IMR-90 (cell line): ENCODE measurements around the gene CAND1.

Experiments
- CEBPB ChIP-seq: IDR thresholded peaks from 2 replicates; pipeline ENCODE4 v1.6.1; 2012; ENCODE audit warnings: low read depth, low read length, improper control_type of control experiment
- CHD1 ChIP-seq: IDR thresholded peaks from 2 replicates; pipeline ENCODE4 v1.6.1; 2012; ENCODE audit warnings: low read depth, low read length, improper control_type of control experiment
- FOS ChIP-seq: fragments of 150-350 bp; IDR thresholded peaks from 2 replicates; pipeline ENCODE4 v1.6.1; 2016; ENCODE audit warnings: low read depth, low read length
- MAFK ChIP-seq: IDR thresholded peaks from 2 replicates; pipeline ENCODE4 v1.6.1; 2012; ENCODE audit warnings: low read depth, low read length, improper control_type of control experiment
- MAZ ChIP-seq: IDR thresholded peaks from 2 replicates; pipeline ENCODE4 v1.6.1; 2012; ENCODE audit warnings: low read depth, mild to moderate bottlenecking, low read length, improper control_type of control experiment, moderate library complexity, borderline replicate concordance
- MXI1 ChIP-seq: IDR thresholded peaks from 2 replicates; pipeline ENCODE4 v1.6.1; 2012; ENCODE audit warnings: low read depth, mild to moderate bottlenecking, low read length, moderate library complexity, borderline replicate concordance
- NFE2L2 ChIP-seq: fragments of 150-350 bp; IDR thresholded peaks from 2 replicates; pipeline ENCODE4 v1.6.1; 2016; ENCODE audit warnings: low read depth, mild to moderate bottlenecking, low read length
- POLR2A ChIP-seq: IDR thresholded peaks from 2 replicates; pipeline ENCODE4 v1.6.1; 2012; ENCODE audit warnings: mild to moderate bottlenecking, low read depth, low read length
- RAD21 ChIP-seq: IDR thresholded peaks from 2 replicates; pipeline ENCODE4 v1.6.1; 2012; ENCODE audit warnings: low read length, improper control_type of control experiment
- RCOR1 ChIP-seq: IDR thresholded peaks from 2 replicates; pipeline ENCODE4 v1.6.1; 2012; ENCODE audit warnings: mild to moderate bottlenecking, low read length, improper control_type of control experiment; ENCODE audit not compliant: insufficient replicate concordance
- SMC3 ChIP-seq: fragments of 150-350 bp; IDR thresholded peaks from 2 replicates; pipeline ENCODE4 v1.6.1; 2016; ENCODE audit warnings: low read depth, mild to moderate bottlenecking, antibody characterized with exemption, low read length, moderate library complexity
- TF ChIP-seq, protein P1 (sequence below): conservative IDR thresholded peaks from 2 replicates; pipeline ENCODE4 v1.5.1; 2012; ENCODE audit warnings: mild to moderate bottlenecking, low read depth, low read length, improper control_type of control experiment
- TF ChIP-seq, protein P2 (sequence below): fragments of 150-350 bp; IDR thresholded peaks from 2 replicates; pipeline ENCODE4 v1.6.1; 2017; ENCODE audit warnings: mild to moderate bottlenecking, antibody characterized with exemption, low read length, low read depth

DNA sequence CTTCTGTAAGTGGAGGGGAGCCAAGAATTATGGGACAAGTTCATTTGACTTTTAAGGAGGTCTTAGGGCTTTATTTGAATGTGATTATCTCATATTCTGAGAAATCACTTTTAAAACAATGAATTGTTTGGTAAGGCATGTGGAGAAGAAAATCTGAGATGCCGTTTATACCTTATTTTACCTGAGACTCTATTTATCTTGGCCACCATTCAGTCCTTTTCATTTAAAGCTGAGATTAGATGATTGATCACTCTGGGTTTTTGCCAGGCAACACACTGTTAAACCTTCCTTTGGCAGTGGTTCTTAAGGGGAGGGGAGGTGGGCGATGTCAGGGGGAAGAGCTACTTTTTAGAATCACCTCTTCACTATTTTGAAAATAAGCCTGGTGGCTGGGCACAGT is 11.4 kb downstream of the CAND1 start:
- TF ChIP-seq POLR2A (no peak), MAZ (no peak), MAFK (no peak), CEBPB (no peak), RAD21 (no peak), SMC3 (no peak), FOS (no peak), MXI1 (no peak), CHD1 (no peak), RCOR1 (no peak), NFE2L2 (no peak)
- TF ChIP-seq, protein P1, sequence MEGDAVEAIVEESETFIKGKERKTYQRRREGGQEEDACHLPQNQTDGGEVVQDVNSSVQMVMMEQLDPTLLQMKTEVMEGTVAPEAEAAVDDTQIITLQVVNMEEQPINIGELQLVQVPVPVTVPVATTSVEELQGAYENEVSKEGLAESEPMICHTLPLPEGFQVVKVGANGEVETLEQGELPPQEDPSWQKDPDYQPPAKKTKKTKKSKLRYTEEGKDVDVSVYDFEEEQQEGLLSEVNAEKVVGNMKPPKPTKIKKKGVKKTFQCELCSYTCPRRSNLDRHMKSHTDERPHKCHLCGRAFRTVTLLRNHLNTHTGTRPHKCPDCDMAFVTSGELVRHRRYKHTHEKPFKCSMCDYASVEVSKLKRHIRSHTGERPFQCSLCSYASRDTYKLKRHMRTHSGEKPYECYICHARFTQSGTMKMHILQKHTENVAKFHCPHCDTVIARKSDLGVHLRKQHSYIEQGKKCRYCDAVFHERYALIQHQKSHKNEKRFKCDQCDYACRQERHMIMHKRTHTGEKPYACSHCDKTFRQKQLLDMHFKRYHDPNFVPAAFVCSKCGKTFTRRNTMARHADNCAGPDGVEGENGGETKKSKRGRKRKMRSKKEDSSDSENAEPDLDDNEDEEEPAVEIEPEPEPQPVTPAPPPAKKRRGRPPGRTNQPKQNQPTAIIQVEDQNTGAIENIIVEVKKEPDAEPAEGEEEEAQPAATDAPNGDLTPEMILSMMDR = no peak
- TF ChIP-seq, protein P2, sequence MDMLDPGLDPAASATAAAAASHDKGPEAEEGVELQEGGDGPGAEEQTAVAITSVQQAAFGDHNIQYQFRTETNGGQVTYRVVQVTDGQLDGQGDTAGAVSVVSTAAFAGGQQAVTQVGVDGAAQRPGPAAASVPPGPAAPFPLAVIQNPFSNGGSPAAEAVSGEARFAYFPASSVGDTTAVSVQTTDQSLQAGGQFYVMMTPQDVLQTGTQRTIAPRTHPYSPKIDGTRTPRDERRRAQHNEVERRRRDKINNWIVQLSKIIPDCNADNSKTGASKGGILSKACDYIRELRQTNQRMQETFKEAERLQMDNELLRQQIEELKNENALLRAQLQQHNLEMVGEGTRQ = no peak
